Activated CD4-positive, alpha-beta T cell treated with anti-CD3 and anti-CD28 coated beads, Interleukin-2, amount 10 ng/mL, durations not matched to agents 7 days and 5 days (primary cell): ENCODE results near the gene PYGB. TPM values are rescaled to one million over a fixed set of nuclear protein-coding genes. Genes with fewer than 3 reads are reported as not detected.

Experiments used
- CTCF ChIA-PET: fragments of 350-600 bp; sonication (Branson Sonifier 250); formaldehyde crosslinking; loops from one replicate; lab custom pipeline; 2021; ENCODE audit warnings: antibody characterized with exemption; lab: Charles Lee
- POLR2A ChIA-PET: fragments of 350-600 bp; sonication (Branson Sonifier 250); formaldehyde crosslinking; loops from one replicate; lab custom pipeline; 2021; ENCODE audit warnings: antibody characterized with exemption; lab: Charles Lee
- DNase-seq: peaks from one replicate; pipeline ENCODE4 v3.0.0-alpha.2; 2020
- H3K27ac Mint-ChIP-seq: one replicate; pipeline ENCODE4 v1.8.0; 2021; ENCODE audit warnings: mild to moderate bottlenecking, moderate library complexity, mixed read lengths
- H3K27me3 Mint-ChIP-seq: one replicate; pipeline ENCODE4 v1.8.0; 2021; ENCODE audit warnings: mixed read lengths
- H3K36me3 Mint-ChIP-seq: one replicate; pipeline ENCODE4 v1.8.0; 2021; ENCODE audit warnings: low read depth, mixed read lengths
- H3K4me1 Mint-ChIP-seq: one replicate; pipeline ENCODE4 v1.8.0; 2021; ENCODE audit warnings: mixed read lengths
- H3K4me3 Mint-ChIP-seq: one replicate; pipeline ENCODE4 v1.8.0; 2021; ENCODE audit warnings: mild to moderate bottlenecking, moderate library complexity, mixed read lengths
- H3K9me3 Mint-ChIP-seq: one replicate; pipeline ENCODE4 v1.8.0; 2021; ENCODE audit warnings: mixed read lengths
- total RNA-seq, 2 experiments: library from RNA; stranded (reverse); gene quantifications; one replicate each; pipeline ENCODE4 v1.2.3, GENCODE V29; 2021

Gene PYGB
- total RNA-seq, result 10 to 100 TPM; 28.7 to 30.2 TPM

GRCh38 chr20:25247956-25248785 is at the start of gene PYGB:
TSS of gene PYGB (plus strand) at chr20:25248085. CDS start at chr20:25248179, 94 bp downstream.
- peaks cover 42% of the 10 kb centered on the region for H3K4me1 Mint-ChIP-seq
- POLR2A ChIA-PET, result no interaction called here
- peak within 1 kb of the TSS; percentile 92 for H3K27ac Mint-ChIP-seq
- H3K9me3 Mint-ChIP-seq, result no peaks in the 10 kb centered on the region
- H3K27me3 Mint-ChIP-seq, result peaks cover 10% of the 10 kb centered on the region
- peaks cover 9% of the 10 kb centered on the region for H3K36me3 Mint-ChIP-seq
- CTCF ChIA-PET, result interaction anchor here (0.6 to 1.6 kb wide), 3 partner anchors 10 to 253 kb away, joined by 3 to 4 read pairs (median 3); no protein-coding TSS in a partner anchor
- H3K4me3 Mint-ChIP-seq, result peak within 1 kb of the TSS; percentile 91
- peak; percentile 68 for DNase-seq

GRCh38 chr20:25198663-25199383 is 49.1 kb upstream of the PYGB start:
- Mint-ChIP-seq H3K4me1 (peaks cover 36% of the 10 kb centered on the region), H3K27me3 (no peaks in the 10 kb centered on the region), H3K4me3 (no peak overlapping the region), H3K36me3 (peaks cover 9% of the 10 kb centered on the region), H3K27ac (no peak overlapping the region), H3K9me3 (no peaks in the 10 kb centered on the region)
- POLR2A ChIA-PET, result no interaction called here
- DNase-seq, result no peak
- CTCF ChIA-PET, result interaction anchor here (1.0 kb wide), 2 partner anchors 13 to 24 kb away, joined by 3 to 4 read pairs; no protein-coding TSS in a partner anchor

GRCh38 chr20:25199473-25200260 is 48.2 kb upstream of the PYGB start:
- Mint-ChIP-seq H3K36me3 (peaks cover 9% of the 10 kb centered on the region), H3K4me1 (peaks cover 35% of the 10 kb centered on the region), H3K4me3 (no peak overlapping the region), H3K27me3 (no peaks in the 10 kb centered on the region), H3K27ac (peak overlapping the region; percentile 65), H3K9me3 (no peaks in the 10 kb centered on the region)
- CTCF ChIA-PET, result interaction anchor here (1.0 kb wide), 2 partner anchors 12 to 24 kb away, joined by 3 to 4 read pairs; no protein-coding TSS in a partner anchor
- POLR2A ChIA-PET, result no interaction called here
- no peak for DNase-seq

GRCh38 chr20:25203089-25203488 is 44.8 kb upstream of the PYGB start:
- Mint-ChIP-seq H3K36me3 (peaks cover 9% of the 10 kb centered on the region), H3K4me3 (no peak overlapping the region), H3K27me3 (no peaks in the 10 kb centered on the region), H3K27ac (no peak overlapping the region), H3K4me1 (peaks cover 16% of the 10 kb centered on the region), H3K9me3 (no peaks in the 10 kb centered on the region)
- CTCF ChIA-PET, result interaction anchor here (0.8 to 1.6 kb wide), 4 partner anchors 8 to 215 kb away, joined by 3 to 4 read pairs (median 3); no protein-coding TSS in a partner anchor
- POLR2A ChIA-PET, result no interaction called here
- no peak for DNase-seq

GRCh38 chr20:25203871-25204320 is 44.0 kb upstream of the PYGB start:
- Mint-ChIP-seq H3K4me3 (no peak overlapping the region), H3K4me1 (peaks cover 15% of the 10 kb centered on the region), H3K36me3 (peaks cover 9% of the 10 kb centered on the region)

GRCh38 chr20:25204550-25205276 is 43.2 kb upstream of the PYGB start:
- DNase-seq, result no peak
- no peak overlapping the region for H3K27ac Mint-ChIP-seq

More at GRCh38 chr20:25203871-25204320, 44.0 kb upstream of the PYGB start:
- POLR2A ChIA-PET, result no interaction called here
- no peak for DNase-seq
- CTCF ChIA-PET, result interaction anchor here (0.6 to 1.6 kb wide), 8 partner anchors 9 to 216 kb away, joined by 3 to 4 read pairs (median 3); no protein-coding TSS in a partner anchor
- no peak overlapping the region for H3K27ac Mint-ChIP-seq
- no peaks in the 10 kb centered on the region for H3K9me3 Mint-ChIP-seq
- H3K27me3 Mint-ChIP-seq, result no peaks in the 10 kb centered on the region

GRCh38 chr20:25205277-25206062 is 42.4 kb upstream of the PYGB start:
- CTCF ChIA-PET, result interaction anchor here (0.9 kb wide), 1 partner anchor 188 kb away, joined by 3 read pairs; no protein-coding TSS in a partner anchor
- DNase-seq, result no peak

More at GRCh38 chr20:25204550-25205276, 43.2 kb upstream of the PYGB start:
- Mint-ChIP-seq H3K4me3 (no peak overlapping the region), H3K9me3 (no peaks in the 10 kb centered on the region), H3K36me3 (peaks cover 9% of the 10 kb centered on the region), H3K27me3 (no peaks in the 10 kb centered on the region), H3K4me1 (peaks cover 11% of the 10 kb centered on the region)
- ChIA-PET POLR2A (no interaction called here), CTCF (interaction anchor here (0.6 to 1.5 kb wide), 6 partner anchors 11 to 189 kb away, joined by 3 read pairs; no protein-coding TSS in a partner anchor)

GRCh38 chr20:25206063-25206403 is 41.9 kb upstream of the PYGB start:
- Mint-ChIP-seq H3K27ac (no peak overlapping the region), H3K9me3 (no peaks in the 10 kb centered on the region), H3K27me3 (no peaks in the 10 kb centered on the region), H3K4me1 (peaks cover 9% of the 10 kb centered on the region), H3K36me3 (peaks cover 9% of the 10 kb centered on the region), H3K4me3 (no peak overlapping the region)
- no peak for DNase-seq
- ChIA-PET CTCF (no interaction called here), POLR2A (no interaction called here)

More at GRCh38 chr20:25205277-25206062, 42.4 kb upstream of the PYGB start:
- H3K27ac Mint-ChIP-seq, result no peak overlapping the region
- H3K4me1 Mint-ChIP-seq, result peaks cover 9% of the 10 kb centered on the region
- no peaks in the 10 kb centered on the region for H3K9me3 Mint-ChIP-seq
- no peaks in the 10 kb centered on the region for H3K27me3 Mint-ChIP-seq
- POLR2A ChIA-PET, result no interaction called here
- no peak overlapping the region for H3K4me3 Mint-ChIP-seq
- H3K36me3 Mint-ChIP-seq, result peaks cover 9% of the 10 kb centered on the region

GRCh38 chr20:25206548-25206947 is 41.3 kb upstream of the PYGB start:
- POLR2A ChIA-PET, result interaction anchor here (0.7 kb wide), 1 partner anchor 30 kb away, joined by 4 read pairs; no protein-coding TSS in a partner anchor
- Mint-ChIP-seq H3K27ac (no peak overlapping the region), H3K36me3 (peaks cover 9% of the 10 kb centered on the region), H3K9me3 (no peaks in the 10 kb centered on the region), H3K4me3 (no peak overlapping the region), H3K27me3 (no peaks in the 10 kb centered on the region), H3K4me1 (peaks cover 9% of the 10 kb centered on the region)
- CTCF ChIA-PET, result no interaction called here
- no peak for DNase-seq

GRCh38 chr20:25207149-25207959 is 40.5 kb upstream of the PYGB start:
- CTCF ChIA-PET, result no interaction called here
- peaks cover 9% of the 10 kb centered on the region for H3K36me3 Mint-ChIP-seq
- peaks cover 9% of the 10 kb centered on the region for H3K4me1 Mint-ChIP-seq
- POLR2A ChIA-PET, result interaction anchor here (0.7 kb wide), 1 partner anchor 29 kb away, joined by 4 read pairs; no protein-coding TSS in a partner anchor
- no peak for DNase-seq
- H3K27ac Mint-ChIP-seq, result no peak overlapping the region
- no peaks in the 10 kb centered on the region for H3K9me3 Mint-ChIP-seq
- no peak overlapping the region for H3K4me3 Mint-ChIP-seq
- no peaks in the 10 kb centered on the region for H3K27me3 Mint-ChIP-seq
